WTC11 (cell line): ENCODE data around the gene NR3C1.

Experiments
- TF ChIP-seq, protein P1 (sequence below): fragments of 200-600 bp; IDR thresholded peaks from 2 replicates; pipeline ENCODE4 v1.8.0; 2022; ENCODE audit warnings: antibody characterized with exemption
- TF ChIP-seq, protein P2 (sequence below): sonication (generic); formaldehyde crosslinking; IDR thresholded peaks from 2 replicates; pipeline ENCODE4 v1.8.1; 2022; ENCODE audit warnings: low read depth, mild to moderate bottlenecking, moderate library complexity, missing genetic modification reagents, borderline replicate concordance
- TF ChIP-seq, protein P3 (sequence below): sonication (generic); formaldehyde crosslinking; IDR thresholded peaks from 2 replicates; pipeline ENCODE4 v1.8.1; 2023; ENCODE audit warnings: mild to moderate bottlenecking, missing genetic modification reagents, moderate library complexity

DNA sequence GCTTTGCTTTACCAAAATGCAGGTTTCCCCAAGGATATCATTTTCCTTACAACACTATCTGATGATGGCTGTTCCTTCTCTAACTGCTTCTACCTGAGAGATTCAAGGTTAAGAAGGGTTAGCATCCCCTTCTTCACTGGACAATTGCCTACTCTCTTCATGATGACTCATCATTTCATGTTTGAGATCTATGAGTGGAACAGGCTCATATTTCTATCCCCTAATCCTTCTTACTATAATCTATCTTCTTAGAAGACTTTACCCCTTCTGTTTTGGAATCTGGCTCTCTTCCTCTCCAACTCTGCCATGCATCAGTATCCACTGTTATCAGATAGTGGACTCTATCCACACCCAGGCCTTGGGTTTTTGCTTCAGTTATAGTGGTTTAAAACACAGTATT, 54.3 kb downstream of the NR3C1 start:
- TF ChIP-seq, protein P1, sequence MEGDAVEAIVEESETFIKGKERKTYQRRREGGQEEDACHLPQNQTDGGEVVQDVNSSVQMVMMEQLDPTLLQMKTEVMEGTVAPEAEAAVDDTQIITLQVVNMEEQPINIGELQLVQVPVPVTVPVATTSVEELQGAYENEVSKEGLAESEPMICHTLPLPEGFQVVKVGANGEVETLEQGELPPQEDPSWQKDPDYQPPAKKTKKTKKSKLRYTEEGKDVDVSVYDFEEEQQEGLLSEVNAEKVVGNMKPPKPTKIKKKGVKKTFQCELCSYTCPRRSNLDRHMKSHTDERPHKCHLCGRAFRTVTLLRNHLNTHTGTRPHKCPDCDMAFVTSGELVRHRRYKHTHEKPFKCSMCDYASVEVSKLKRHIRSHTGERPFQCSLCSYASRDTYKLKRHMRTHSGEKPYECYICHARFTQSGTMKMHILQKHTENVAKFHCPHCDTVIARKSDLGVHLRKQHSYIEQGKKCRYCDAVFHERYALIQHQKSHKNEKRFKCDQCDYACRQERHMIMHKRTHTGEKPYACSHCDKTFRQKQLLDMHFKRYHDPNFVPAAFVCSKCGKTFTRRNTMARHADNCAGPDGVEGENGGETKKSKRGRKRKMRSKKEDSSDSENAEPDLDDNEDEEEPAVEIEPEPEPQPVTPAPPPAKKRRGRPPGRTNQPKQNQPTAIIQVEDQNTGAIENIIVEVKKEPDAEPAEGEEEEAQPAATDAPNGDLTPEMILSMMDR: no peak
- TF ChIP-seq, protein P2, sequence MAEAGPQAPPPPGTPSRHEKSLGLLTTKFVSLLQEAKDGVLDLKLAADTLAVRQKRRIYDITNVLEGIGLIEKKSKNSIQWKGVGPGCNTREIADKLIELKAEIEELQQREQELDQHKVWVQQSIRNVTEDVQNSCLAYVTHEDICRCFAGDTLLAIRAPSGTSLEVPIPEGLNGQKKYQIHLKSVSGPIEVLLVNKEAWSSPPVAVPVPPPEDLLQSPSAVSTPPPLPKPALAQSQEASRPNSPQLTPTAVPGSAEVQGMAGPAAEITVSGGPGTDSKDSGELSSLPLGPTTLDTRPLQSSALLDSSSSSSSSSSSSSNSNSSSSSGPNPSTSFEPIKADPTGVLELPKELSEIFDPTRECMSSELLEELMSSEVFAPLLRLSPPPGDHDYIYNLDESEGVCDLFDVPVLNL (CRISPR knock-in tag): no peak
- TF ChIP-seq, protein P3, sequence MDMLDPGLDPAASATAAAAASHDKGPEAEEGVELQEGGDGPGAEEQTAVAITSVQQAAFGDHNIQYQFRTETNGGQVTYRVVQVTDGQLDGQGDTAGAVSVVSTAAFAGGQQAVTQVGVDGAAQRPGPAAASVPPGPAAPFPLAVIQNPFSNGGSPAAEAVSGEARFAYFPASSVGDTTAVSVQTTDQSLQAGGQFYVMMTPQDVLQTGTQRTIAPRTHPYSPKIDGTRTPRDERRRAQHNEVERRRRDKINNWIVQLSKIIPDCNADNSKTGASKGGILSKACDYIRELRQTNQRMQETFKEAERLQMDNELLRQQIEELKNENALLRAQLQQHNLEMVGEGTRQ (CRISPR knock-in tag): no peak
